Middle frontal gyrus (tissue), 1 donor: ENCODE measurements around the gene ADGRG2.
"Not testable (repeated sequence)": the region's sequence is repeated elsewhere in the genome, so short reads cannot be mapped to it uniquely, and the experiment has no call there.

Experiments
- DNase-seq: peaks from one replicate; pipeline ENCODE4 v3.0.0-alpha.2; 2015; ENCODE audit warnings: low spot score; ENCODE audit errors: extremely low spot score

The ADGRG2 gene

DNA sequence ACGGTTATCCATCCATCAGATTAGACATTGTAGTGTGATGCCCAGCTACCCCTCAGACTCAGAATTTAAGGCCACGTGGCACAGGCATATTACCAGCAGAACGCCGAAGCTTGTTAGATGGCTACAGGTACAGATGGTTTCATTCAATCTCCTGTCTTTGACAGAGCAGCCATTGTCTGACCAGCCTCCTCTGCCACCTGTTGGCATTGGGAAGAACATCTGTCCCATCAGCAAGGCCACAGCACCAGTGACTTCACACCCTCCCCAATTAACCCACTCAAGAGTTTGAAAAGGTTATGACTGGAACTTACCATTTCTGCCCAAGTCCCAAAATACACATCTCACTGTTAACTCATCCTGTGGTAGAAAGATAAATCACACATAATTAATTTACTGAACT is 116.4 kb downstream of the ADGRG2 start:
- DNase-seq = no peak

- no peak for DNase-seq
Measured at GRCh38 chrX:19003756-19004155, 118.5 kb downstream of the ADGRG2 start.

- no peak for DNase-seq
Measured at GRCh38 chrX:18998653-18999052, 123.6 kb downstream of the ADGRG2 start.

GRCh38 chrX:18997916-18998315 is 124.4 kb downstream of the ADGRG2 start:
- DNase-seq = no peak

- no peak for DNase-seq
Measured at GRCh38 chrX:18996536-18996935, 125.7 kb downstream of the ADGRG2 start.

DNA sequence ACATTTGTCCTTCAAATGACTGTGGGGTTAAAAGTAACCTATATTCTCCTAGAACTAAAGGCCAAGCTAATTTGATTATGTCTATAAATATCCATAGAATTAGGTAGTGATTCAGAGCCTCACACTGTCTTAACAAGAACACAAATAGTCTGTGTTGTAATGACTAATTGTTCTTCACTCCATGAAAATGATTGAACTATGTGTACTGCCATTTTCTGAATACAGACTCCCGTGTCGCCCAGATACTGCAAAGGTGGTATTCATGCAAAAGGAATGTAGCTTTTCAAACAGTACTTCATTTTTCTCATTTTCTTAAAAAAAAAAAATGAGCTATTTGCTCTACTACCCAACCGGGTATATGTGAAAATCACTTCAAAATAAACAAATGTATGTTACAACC is 127.0 kb downstream of the ADGRG2 start:
- no peak for DNase-seq

GRCh38 chrX:18994713-18995112 is 127.6 kb downstream of the ADGRG2 start:
- no peak for DNase-seq

- DNase-seq = no peak
Measured at GRCh38 chrX:18992829-18993228, 129.4 kb downstream of the ADGRG2 start.

DNA sequence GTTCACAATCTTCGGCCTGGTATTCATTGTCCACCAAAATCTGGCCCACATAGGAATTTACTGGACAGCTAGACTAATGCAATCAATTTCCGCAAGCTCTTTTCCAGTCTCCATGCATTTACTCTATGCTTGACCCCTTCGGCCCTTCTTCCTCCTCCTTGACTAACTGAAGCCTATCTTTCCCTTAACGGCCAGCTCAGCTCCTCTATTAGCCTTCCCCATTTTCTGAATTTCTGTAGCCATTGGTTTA is 137.2 kb downstream of the ADGRG2 start:
- no peak for DNase-seq

- peak; percentile 12 for DNase-seq
Measured at GRCh38 chrX:18984381-18985185, 137.7 kb downstream of the ADGRG2 start.

DNA sequence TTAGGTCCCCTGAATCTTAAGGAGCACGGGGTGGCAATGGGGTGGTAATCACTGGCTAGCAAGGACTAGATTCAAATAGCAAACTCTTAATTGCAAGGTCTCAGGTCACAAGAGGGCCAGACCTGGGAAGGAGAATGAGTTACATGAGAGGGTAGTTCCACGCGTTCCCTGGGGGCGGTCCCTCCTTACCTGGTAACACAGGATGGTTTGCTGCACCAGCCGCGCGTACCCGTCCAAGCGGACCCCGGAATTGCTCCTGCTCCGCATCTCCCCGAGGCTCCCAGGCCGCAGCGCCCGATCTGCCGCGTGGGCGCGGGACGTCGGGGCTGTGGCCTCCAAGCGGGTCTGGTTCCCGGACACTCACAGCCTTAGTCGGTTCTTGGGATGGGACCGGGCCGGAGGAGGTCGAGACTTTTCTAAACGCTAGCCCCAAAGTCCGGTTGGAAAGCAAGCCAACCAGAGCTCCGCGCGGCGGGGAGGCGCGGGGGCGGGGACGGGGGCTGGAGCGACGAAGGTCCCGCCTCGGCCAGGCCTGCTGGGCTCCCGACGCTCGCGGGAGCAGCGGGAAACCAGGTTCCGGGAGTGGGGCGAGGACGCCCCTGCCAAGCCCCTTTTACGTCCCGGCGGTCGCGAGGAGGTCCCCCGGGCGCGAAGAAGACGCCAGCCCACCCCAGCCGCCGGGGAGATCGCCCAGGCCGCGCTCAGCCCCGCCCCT is 138.4 kb downstream of the ADGRG2 start, which contains the start of gene PHKA2:
PHKA2 (minus strand) TSS at position 449 of the 715 bp plus-strand sequence; CDS start at position 267, 182 bp downstream.
- DNase-seq = no peak

DNA sequence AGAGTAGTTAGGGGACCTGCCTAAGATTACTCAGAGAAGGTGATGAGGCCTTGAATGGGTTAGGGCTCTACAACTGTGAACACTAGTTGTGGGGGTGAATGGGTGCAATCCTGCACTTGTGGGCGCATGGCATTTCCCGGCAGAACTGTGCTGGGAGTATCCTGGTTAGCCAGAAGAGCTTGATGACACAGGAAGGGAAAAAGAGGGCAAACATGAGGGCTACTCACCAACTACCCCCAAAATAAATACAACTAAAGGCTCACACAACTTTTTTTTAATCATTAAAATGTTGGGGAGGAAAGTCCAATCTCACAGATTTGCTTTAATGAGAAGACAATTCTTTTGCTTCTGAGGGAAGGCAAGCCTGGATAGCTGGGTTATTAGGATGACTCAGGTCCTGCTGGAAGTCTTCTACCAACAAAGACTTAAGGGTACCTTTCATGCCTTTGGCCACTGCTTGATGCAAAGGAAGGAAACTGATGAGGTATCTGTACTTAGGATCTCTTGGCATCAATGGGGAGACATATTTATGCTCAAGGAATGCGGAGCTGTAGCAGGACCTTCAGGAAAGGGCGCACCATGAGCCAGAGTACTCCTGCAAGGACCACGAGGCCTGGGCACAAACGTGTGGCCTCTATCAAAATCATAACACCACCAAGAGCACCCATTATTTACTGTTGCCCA is 141.0 kb downstream of the ADGRG2 start:
- no peak for DNase-seq

DNA sequence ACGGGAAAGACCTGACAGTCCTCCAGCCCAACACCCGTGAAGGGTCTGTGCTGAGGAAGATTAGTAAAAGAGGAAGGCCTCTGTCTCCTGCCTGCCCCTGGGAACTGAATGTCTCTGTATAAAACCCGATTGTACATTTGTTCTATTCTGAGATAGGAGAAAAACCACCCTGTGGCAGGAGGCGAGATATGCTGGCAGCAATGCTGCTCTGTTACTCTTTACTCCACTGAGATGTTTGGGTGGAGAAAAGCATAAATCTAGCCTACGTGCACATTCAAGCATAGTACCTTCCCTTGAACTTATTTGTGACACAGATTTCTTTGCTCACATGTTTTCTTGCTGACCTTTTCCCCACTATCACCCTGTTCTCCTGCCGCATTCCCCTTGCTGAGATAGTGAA is 142.0 kb downstream of the ADGRG2 start:
- DNase-seq = not testable (repeated sequence)

- DNase-seq = no peak
Measured at GRCh38 chrX:18974993-18975392, 147.3 kb downstream of the ADGRG2 start.

GRCh38 chrX:18973527-18974192 is 148.6 kb downstream of the ADGRG2 start:
- peak; percentile 4 for DNase-seq

- DNase-seq = no peak
Measured at GRCh38 chrX:18971506-18971905, 150.8 kb downstream of the ADGRG2 start.

GRCh38 chrX:18970465-18970864 is 151.8 kb downstream of the ADGRG2 start:
- no peak for DNase-seq

GRCh38 chrX:18966624-18967023 is 155.6 kb downstream of the ADGRG2 start:
- DNase-seq = no peak

- no peak for DNase-seq
Measured at GRCh38 chrX:18964901-18965300, 157.4 kb downstream of the ADGRG2 start.

- DNase-seq = no peak
Measured at GRCh38 chrX:18964026-18964425, 158.2 kb downstream of the ADGRG2 start.

DNA sequence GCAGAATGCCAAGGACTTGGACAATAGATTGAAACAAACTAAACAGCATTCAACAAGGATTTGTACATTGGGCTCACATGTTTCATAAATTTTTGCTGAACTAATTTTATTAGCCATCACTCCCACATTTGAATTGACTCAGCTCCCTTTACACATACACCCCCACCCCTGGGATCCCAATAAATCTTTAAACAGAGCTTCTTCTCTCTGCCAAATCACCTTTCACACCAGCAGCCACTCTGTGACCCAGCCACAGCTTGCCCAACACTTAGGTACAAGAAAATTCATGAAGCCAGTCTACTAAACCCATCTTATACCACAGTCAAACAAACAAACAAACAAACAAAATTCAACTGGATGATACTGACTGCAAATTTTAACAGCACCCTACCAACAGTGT is 159.9 kb downstream of the ADGRG2 start:
- DNase-seq = no peak

DNA sequence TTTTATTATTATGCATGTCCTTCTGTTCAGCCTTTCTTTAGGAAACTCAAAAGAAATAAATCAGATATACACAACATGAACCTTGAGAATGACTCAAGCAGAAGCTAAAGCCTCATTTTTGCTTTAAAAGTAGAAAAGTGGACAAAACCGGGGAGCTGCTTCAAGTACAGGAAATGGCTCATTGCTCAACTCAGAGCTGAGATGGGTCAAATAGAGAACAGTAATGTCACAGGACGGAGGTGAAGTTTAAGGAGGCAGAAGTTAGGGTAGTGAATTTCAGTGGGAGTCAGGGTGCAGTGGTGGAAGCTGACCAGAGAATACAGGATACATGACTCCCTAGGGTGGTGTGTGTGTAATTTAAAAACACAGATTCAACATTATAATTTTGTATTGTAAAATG is 160.6 kb downstream of the ADGRG2 start:
- DNase-seq = no peak
